Measurements from ENCODE around the gene ACTL10. TPM values are rescaled to one million over a fixed set of nuclear protein-coding genes. Genes with fewer than 3 reads are reported as not detected.

ACTL10 gene
- total RNA-seq, 1 donor from 2014 or later, result 0.74 TPM

Other genes with a start within 250 kb of the ACTL10 start
- gene SNTA1, start 223.2 kb upstream of the ACTL10 start, total RNA-seq, result 10.6 TPM
- gene CBFA2T2, start 176.8 kb upstream of the ACTL10 start, total RNA-seq, result 20.2 TPM
- not detected for gene C20orf144, start 4.6 kb upstream of the ACTL10 start, total RNA-seq
- gene NECAB3, start 7.5 kb downstream of the ACTL10 start, total RNA-seq, result 25.1 TPM
- gene E2F1, start 19.4 kb downstream of the ACTL10 start, total RNA-seq, result 2.0 TPM
- gene PXMP4, start 53.4 kb downstream of the ACTL10 start, total RNA-seq, result 9.1 TPM
- 2.0 TPM for gene ZNF341, start 65.1 kb downstream of the ACTL10 start, total RNA-seq
- 36.4 TPM for gene CHMP4B, start 144.4 kb downstream of the ACTL10 start, total RNA-seq

All from temporal lobe (tissue), 1 donor.